GM21526 (cell line): ENCODE measurements around the gene ZNF343.
A peak's percentile ranks its signal among the peaks of the same experiment; 100 is the strongest.
"Not testable (repeated sequence)": the region's sequence is repeated elsewhere in the genome, so short reads cannot be mapped to it uniquely, and the experiment has no call there.

Source experiments
- ATAC-seq: cut with Tn5 transposase; IDR thresholded peaks from one replicate; pipeline ENCODE4 v1.9.1; 2021; ENCODE audit warnings: moderate library complexity; ENCODE audit not compliant: unreplicated experiment, low FRiP score

ZNF343 gene

GRCh38 chr20:2508631-2509467 lies at the start of gene ZNF343:
Gene ZNF343 (minus strand): TSS chr20:2508915. CDS start chr20:2493895, 15,020 bp downstream.
- ATAC-seq = peak; percentile 94

DNA sequence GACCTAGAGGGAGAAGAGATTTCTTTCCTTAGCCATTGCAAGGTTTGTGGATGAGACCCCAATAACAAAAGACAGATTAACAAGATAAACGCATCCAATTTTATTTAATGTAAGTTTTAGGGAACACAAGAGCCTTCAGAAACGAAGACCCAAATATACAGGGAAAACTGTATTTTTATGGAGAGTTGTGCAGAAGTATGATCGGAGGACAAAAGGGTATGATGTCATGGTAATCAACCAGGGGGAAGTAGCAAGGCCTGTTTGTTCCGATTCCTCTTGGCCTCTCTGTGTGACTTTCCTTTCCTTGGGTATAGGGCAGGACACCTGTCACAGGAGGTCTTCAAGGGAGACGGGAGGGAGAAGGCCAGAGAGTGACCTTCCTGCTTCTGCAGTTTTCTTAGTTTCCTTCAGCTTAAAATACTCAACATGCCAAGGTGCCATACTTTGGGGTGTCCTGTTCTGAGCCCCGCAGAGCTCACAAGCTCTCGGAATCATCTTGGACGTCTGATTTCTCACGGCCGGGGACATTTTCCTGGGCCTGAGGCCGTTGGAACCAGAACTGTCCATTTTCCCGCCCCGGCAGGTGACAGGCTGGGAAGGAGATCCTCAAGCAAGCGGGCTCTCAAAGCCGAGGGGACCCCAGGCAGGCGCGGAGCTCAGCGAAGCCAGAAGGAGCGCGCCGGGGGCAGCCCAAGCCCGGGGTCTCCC lies 49.3 kb upstream of the ZNF343 start:
- ATAC-seq = no peak

DNA sequence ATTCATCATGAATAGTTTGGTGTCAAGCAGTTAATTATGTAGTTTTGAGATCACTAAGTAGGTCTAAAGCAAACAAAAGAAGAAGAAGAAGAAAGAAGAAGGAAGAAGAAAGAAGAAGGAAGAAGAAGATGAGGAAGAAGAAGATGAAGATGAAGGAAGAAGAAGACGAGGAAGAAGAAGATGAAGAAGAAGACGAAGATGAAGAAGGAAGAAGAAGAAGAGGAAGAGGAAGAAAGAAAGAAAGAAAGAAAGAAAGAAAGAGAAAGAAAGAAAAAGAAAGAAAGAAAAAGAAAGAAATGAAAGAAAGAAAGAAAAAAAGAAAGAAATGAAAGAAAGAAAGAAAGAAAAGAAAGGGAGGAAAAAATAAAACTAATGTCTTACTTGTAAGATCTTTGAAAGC lies 36.9 kb upstream of the ZNF343 start:
- no peak for ATAC-seq

DNA sequence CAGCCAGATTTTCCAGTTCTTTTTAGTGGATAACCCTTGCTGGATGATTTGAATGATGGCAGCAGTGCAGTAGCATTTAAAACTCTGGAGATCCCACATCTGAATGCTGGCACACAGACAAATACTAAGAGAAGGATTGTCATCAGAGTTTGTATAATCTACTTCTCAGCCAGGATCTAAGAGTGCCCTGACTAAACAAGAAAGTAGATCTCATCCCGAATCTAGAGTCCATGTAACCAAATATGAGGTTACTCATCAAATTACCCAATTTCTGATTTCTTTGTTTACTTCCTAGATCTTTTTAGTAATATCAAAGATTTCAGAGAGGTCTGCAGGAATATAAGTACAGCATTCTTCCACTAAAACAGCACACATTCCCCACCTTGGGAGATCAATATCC lies 35.5 kb upstream of the ZNF343 start:
- no peak for ATAC-seq

- ATAC-seq = no peak
These were observed 33.6 kb upstream of the ZNF343 start for GRCh38 chr20:2542361-2542760.

DNA sequence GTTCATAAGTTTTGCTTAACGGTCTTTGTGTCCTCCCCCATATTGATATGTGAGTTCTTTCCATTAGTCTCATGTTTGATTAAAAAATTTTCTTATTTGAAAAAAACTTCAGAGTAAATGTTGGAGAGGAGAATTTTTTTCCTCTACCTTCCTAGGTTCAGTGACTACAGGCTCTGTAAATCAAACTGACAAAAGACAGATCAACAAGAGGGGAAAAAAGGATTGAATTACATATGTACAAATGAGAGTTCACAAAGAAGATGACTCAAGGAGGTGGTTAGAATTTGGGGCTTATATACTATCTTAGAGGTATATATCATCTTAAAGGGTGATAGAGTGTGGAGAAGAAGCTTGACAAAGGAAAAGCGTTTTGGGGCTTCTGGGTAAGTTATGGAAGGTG lies 33.2 kb upstream of the ZNF343 start:
- no peak for ATAC-seq

- ATAC-seq = no peak
These were observed 30.4 kb upstream of the ZNF343 start for GRCh38 chr20:2538931-2539720.

DNA sequence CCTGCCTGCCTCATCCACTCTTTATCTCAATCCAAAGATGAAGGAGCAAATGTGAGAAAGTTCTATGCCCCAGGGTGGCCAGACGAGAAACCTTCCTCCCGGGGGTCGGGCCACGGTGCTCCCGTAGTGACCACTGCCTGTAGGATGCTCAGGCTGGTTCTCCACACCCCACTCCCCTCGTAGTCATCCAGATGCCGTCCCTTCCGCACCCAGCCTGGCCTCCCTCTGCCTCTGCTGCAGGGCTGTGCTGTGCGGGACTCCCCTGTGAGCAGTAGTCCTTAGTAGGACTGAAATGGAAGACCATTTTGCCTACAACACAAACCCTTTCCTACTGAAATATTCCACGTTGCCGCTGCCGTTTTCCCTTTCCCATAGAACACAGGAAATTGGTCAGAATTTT lies 29.6 kb upstream of the ZNF343 start:
- ATAC-seq = no peak

- no peak for ATAC-seq
These were observed 28.4 kb upstream of the ZNF343 start for GRCh38 chr20:2537101-2537500.

GRCh38 chr20:2536560-2536986 lies 27.9 kb upstream of the ZNF343 start, which contains the start of gene TMC2:
Gene TMC2 (plus strand): TSS chr20:2536573. CDS start chr20:2536622, 49 bp downstream.
- no peak for ATAC-seq

- ATAC-seq = no peak
These were observed 27.2 kb upstream of the ZNF343 start for GRCh38 chr20:2535711-2536559.

DNA sequence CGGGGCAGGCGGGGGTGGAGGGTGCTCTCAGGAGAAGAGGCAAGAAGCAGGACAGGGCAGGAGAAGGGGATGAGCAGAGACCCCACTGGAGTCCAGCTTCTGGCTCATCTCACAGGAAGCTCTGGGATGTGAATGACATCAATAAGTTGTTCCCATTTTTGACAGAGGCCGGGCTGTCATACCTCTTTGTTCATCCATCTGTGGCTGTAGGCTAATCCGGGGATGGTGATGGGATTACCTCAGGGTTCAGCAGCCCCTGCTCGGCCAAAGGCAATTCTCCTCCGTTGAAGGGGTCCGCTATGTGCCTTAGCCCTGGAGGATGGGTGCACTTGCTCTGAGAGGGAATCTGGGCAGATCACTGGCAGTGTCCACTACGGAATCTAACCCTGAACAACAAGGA lies 24.4 kb upstream of the ZNF343 start:
- ATAC-seq = no peak

- no peak for ATAC-seq
These were observed 20.1 kb upstream of the ZNF343 start for GRCh38 chr20:2528671-2529271.

DNA sequence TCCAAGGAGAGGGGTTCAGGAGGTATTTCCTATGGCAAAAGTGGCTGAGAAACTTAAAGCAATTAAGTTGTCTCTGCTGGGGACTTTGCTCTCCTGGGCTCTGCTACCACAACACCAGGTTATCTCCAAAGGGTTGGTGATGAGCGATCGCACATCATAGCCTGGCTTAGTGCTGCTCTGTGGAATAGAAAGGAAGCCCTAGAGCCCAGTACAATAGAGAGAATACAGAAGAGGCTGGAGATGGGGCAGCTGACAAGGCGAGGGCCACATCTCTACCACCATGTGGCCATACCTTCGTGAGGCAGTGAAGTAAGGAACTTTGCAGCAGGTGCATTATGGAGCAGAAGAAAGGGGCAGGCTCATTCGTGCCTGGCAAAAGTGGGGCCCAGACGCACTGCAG lies 19.0 kb upstream of the ZNF343 start:
- ATAC-seq = no peak

DNA sequence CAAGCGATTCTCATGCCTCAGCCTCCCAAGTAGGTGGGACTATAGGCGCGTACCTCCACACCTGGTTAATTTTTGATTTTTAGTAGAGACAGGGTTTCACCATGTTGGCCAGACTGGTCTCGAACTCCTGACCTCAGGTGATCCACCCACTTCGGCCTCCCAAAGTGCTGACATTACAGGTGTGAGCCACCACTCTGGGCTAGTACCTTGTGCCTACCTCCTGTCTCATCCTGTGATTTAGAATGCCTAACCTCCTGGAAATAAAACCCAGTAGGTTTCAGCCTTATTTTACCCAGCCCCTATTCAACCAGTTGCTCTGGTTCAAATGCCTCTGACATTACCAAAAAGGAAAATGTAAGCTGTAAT lies 17.5 kb upstream of the ZNF343 start:
- ATAC-seq = not testable (repeated sequence)

DNA sequence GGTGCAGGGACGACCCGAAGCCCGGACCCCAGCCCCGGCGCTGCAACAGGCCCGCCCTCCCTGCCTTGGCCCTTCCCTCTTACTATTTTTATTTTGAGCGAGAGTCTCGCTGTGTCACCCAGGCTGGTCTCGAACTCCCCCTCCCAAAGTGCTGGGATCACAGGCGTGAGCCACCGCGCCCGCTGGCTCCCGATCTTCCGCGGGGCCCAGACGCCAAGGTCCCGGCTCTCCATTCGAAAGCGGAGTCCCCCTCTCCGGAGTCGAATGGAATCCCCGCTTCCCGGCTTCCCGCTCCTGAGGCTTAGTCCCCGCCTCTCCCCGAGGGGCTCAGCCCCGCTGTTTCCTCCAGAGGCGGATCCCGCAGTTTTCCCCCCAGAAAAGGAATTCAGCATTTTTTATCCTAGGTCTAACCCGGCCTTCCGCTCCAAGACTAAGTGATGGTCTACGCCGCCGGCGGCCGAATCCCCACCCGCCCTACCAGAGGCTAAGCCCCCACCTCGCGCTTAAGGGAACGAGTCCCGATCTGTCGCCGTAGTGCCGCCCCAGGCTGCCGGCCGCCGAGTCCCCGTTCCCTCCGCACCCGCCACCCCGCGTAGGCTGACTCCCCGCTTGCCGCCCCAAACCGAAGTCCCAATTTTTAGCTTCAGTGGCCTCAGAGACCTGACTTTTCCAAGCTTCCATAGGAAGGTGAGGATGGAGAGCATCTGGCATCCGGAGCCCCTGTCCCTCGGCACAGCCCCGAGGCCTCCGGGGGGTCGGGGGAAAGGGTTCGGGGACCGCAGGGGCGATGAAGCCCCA lies 16.2 kb upstream of the ZNF343 start:
- ATAC-seq = peak; percentile 26

DNA sequence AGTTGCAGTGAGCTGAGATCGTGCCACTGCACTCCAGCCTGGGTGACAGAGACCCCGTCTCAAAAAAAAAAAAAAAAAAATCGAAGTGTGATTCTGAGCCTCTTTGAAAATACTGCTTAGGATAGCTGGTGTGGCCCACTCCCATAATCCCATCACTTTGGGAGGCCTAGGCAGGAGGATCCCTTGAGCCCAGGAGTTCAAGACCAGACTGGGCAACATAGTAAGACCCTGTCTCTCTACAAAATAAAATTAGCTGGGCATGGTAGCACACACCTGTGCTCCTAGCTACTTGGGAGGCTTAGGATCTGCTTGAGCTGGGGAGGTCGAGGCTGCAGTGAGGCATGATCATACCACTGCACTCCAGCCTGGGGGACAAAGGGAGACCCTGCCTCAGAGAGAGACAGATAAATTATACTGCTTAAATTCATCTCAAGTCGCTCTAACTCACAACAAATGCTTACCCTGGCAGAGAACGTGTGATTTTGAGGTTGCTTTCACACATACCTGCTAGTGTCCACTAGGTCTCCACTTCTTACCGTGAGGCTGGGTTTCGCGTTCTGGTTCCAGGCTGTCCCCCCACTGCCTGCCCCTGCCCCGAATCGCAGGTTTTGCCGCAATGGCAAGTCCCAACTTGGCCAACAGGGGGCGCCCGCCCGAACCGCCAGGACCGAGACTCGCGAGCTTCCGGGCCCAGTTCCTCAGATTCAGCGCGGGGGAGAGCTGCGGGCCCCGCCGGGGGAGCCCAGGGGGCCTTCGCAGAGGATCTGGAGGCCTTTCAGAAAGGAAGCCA lies 15.4 kb upstream of the ZNF343 start:
- ATAC-seq = peak; percentile 61

- ATAC-seq = not testable (repeated sequence)
These were observed 14.2 kb upstream of the ZNF343 start for GRCh38 chr20:2522826-2523429.
